Measurements from ENCODE around the gene IRF9. TPM values are rescaled to one million over a fixed set of nuclear protein-coding genes. Genes with fewer than 3 reads are reported as not detected.
A peak's percentile ranks its signal among the peaks of the same experiment; 100 is the strongest.

Gene IRF9
- total and polyA plus RNA-seq, 2 donors from 2014 or later = 88.9 to 141 TPM

GRCh38 chr14:24149302-24149969 is 11.6 kb upstream of the IRF9 start:
- intact Hi-C loops (cut with DNase I) = no loop called here
- Histone ChIP-seq H3K27ac (ENCODE audit: low read depth in 2 of 2, low read length in 2 of 2) (no peak overlapping the region), H3K9me3 (ENCODE audit: control insufficient read depth in 2 of 3, insufficient read depth in 1 of 3, low read length in 3 of 3) (no peaks in the 10 kb centered on the region), H3K4me1 (ENCODE audit: control insufficient read depth in 2 of 3, insufficient read depth in 2 of 3, low read depth in 1 of 3, low read length in 3 of 3) (peaks cover 2 to 20% (median 11%) of the 10 kb centered on the region in 3 donors), H3K9ac (ENCODE audit: low read length in 3 of 3) (no peak overlapping the region), H3K36me3 (ENCODE audit: control insufficient read depth in 2 of 3, insufficient read depth in 3 of 3, low read length in 3 of 3) (peaks cover 4 to 35% (median 28%) of the 10 kb centered on the region in 3 donors), H3K27me3 (ENCODE audit: control insufficient read depth, insufficient read depth, low read length) (no peaks in the 10 kb centered on the region), H3K4me3 (ENCODE audit: low read length in 3 of 3) (no peak overlapping the region)
- no peak for TF ChIP-seq CTCF (IDR thresholded peaks at IDR 0.05; ENCODE audit: borderline replicate concordance, extremely low read depth, insufficient read depth)
- DNase-seq (peak in 1 of 5 donors; percentile 51), FAIRE-seq (no peak)

GRCh38 chr14:24150061-24150460 is 11.0 kb upstream of the IRF9 start:
- DNase-seq = peak in 1 of 5 donors; percentile 57
- H3K9me3 ChIP-seq (ENCODE audit: control insufficient read depth in 2 of 3, insufficient read depth in 1 of 3, low read length in 3 of 3) = no peaks in the 10 kb centered on the region
- H3K4me3 ChIP-seq (ENCODE audit: low read length in 3 of 3) = no peak overlapping the region
- peaks cover 4 to 41% (median 34%) of the 10 kb centered on the region in 3 donors for H3K36me3 ChIP-seq (ENCODE audit: control insufficient read depth in 2 of 3, insufficient read depth in 3 of 3, low read length in 3 of 3)
- H3K27me3 ChIP-seq (ENCODE audit: control insufficient read depth, insufficient read depth, low read length) = no peaks in the 10 kb centered on the region
- H3K27ac ChIP-seq (ENCODE audit: low read depth in 2 of 2, low read length in 2 of 2) = no peak overlapping the region
- no peak for TF ChIP-seq CTCF (IDR thresholded peaks at IDR 0.05; ENCODE audit: borderline replicate concordance, extremely low read depth, insufficient read depth)
- H3K9ac ChIP-seq (ENCODE audit: low read length in 3 of 3) = no peak overlapping the region
- FAIRE-seq = no peak
- intact Hi-C loops (cut with DNase I) = no loop called here
- H3K4me1 ChIP-seq (ENCODE audit: control insufficient read depth in 2 of 3, insufficient read depth in 2 of 3, low read depth in 1 of 3, low read length in 3 of 3) = peaks cover 2 to 19% (median 6%) of the 10 kb centered on the region in 3 donors

- H3K27ac ChIP-seq (ENCODE audit: low read depth in 2 of 2, low read length in 2 of 2) = no peak overlapping the region
- TF ChIP-seq CTCF (IDR thresholded peaks at IDR 0.05; ENCODE audit: borderline replicate concordance, extremely low read depth, insufficient read depth) = no peak
- no peak for FAIRE-seq
- peaks cover 4 to 46% (median 40%) of the 10 kb centered on the region in 3 donors for H3K36me3 ChIP-seq (ENCODE audit: control insufficient read depth in 2 of 3, insufficient read depth in 3 of 3, low read length in 3 of 3)
- no peaks in the 10 kb centered on the region for H3K27me3 ChIP-seq (ENCODE audit: control insufficient read depth, insufficient read depth, low read length)
- no peak overlapping the region for H3K4me3 ChIP-seq (ENCODE audit: low read length in 3 of 3)
- H3K9me3 ChIP-seq (ENCODE audit: control insufficient read depth in 2 of 3, insufficient read depth in 1 of 3, low read length in 3 of 3) = no peaks in the 10 kb centered on the region
- no peak for DNase-seq
- peaks cover 2 to 14% (median 3%) of the 10 kb centered on the region in 3 donors for H3K4me1 ChIP-seq (ENCODE audit: control insufficient read depth in 2 of 3, insufficient read depth in 2 of 3, low read depth in 1 of 3, low read length in 3 of 3)
- intact Hi-C loops (cut with DNase I) = no loop called here
- H3K9ac ChIP-seq (ENCODE audit: low read length in 3 of 3) = no peak overlapping the region
These were observed 10.5 kb upstream of the IRF9 start for GRCh38 chr14:24150567-24150966.
